Calu3 (cell line): ENCODE results near the gene CYP11A1. TPM values are rescaled to one million over a fixed set of nuclear protein-coding genes. Genes with fewer than 3 reads are reported as not detected.

Source experiments
- BruUV-seq: library from RNA; stranded (reverse); fragments of 400-500 nt; replicated peaks from 2 replicates; lab custom pipeline; 2021; lab: Mats Ljungman, UMichigan
- CTCF ChIA-PET: fragments of 300-600 bp; sonication (Branson Sonifier 250); formaldehyde crosslinking; loops from one replicate; lab custom pipeline; 2022; ENCODE audit warnings: antibody characterized with exemption; lab: Charles Lee
- DNase-seq: peaks from one replicate; pipeline ENCODE4 v3.0.0; 2022
- H3K27ac Mint-ChIP-seq: one replicate; pipeline ENCODE4 v1.8.0; 2022; ENCODE audit warnings: mixed read lengths; ENCODE audit not compliant: unreplicated experiment
- H3K27me3 Mint-ChIP-seq: one replicate; pipeline ENCODE4 v1.8.0; 2022; ENCODE audit warnings: mixed read lengths; ENCODE audit not compliant: unreplicated experiment
- H3K36me3 Mint-ChIP-seq: one replicate; pipeline ENCODE4 v1.8.0; 2022; ENCODE audit warnings: mild to moderate bottlenecking, moderate library complexity, mixed read lengths; ENCODE audit not compliant: insufficient read depth, unreplicated experiment
- H3K4me1 Mint-ChIP-seq: one replicate; pipeline ENCODE4 v1.8.0; 2022; ENCODE audit warnings: mild to moderate bottlenecking, low read depth, mixed read lengths; ENCODE audit not compliant: unreplicated experiment
- H3K4me3 Mint-ChIP-seq: one replicate; pipeline ENCODE4 v1.8.0; 2022; ENCODE audit warnings: mild to moderate bottlenecking, low read depth, moderate library complexity, mixed read lengths; ENCODE audit not compliant: unreplicated experiment
- H3K9me3 Mint-ChIP-seq: one replicate; pipeline ENCODE4 v1.8.0; 2022; ENCODE audit warnings: low read depth, mixed read lengths; ENCODE audit not compliant: unreplicated experiment
- CTCF ChIP-seq: fragments of 200-600 bp; IDR thresholded peaks from one replicate; pipeline ENCODE4 v1.8.0; 2022; ENCODE audit warnings: antibody characterized with exemption; ENCODE audit not compliant: unreplicated experiment
- intact Hi-C: fragments of 100-400 bp; cut with micrococcal nuclease; formaldehyde crosslinking; loops from one replicate; pipeline ENCODE4 v1.10.0; 2022; ENCODE audit not compliant: unreplicated experiment
- total RNA-seq: library from RNA; stranded (reverse); gene quantifications from 2 replicates; pipeline ENCODE4 v1.2.3, GENCODE V29; 2022

The CYP11A1 gene
- total RNA-seq, 1 experiment from 2014 or later: not detected

GRCh38 chr15:74315626-74316025 lies 51.8 kb downstream of the CYP11A1 start:
- no peak for TF ChIP-seq CTCF
- BruUV-seq: no TSS peak
- Mint-ChIP-seq H3K4me3 (no peak overlapping the region), H3K36me3 (no peaks in the 10 kb centered on the region), H3K27me3 (peaks cover 66% of the 10 kb centered on the region), H3K9me3 (no peaks in the 10 kb centered on the region), H3K4me1 (peaks cover 9% of the 10 kb centered on the region), H3K27ac (no peak overlapping the region)
- no peak for DNase-seq
- CTCF ChIA-PET: interaction anchor here (0.6 to 1.3 kb wide), 3 partner anchors 8 to 1975 kb away, joined by 3 to 6 read pairs (median 4); no protein-coding TSS in a partner anchor
- intact Hi-C loops: no loop called here

- no TSS peak for BruUV-seq
- H3K4me1 Mint-ChIP-seq: peaks cover 9% of the 10 kb centered on the region
- H3K27ac Mint-ChIP-seq: no peak overlapping the region
- intact Hi-C loops: no loop called here
- no peaks in the 10 kb centered on the region for H3K36me3 Mint-ChIP-seq
- TF ChIP-seq CTCF: no peak
- no peak overlapping the region for H3K4me3 Mint-ChIP-seq
- no peak for DNase-seq
- peaks cover 73% of the 10 kb centered on the region for H3K27me3 Mint-ChIP-seq
- no peaks in the 10 kb centered on the region for H3K9me3 Mint-ChIP-seq
- CTCF ChIA-PET: interaction anchor here (0.6 kb wide), 1 partner anchor 1975 kb away, joined by 3 read pairs; no protein-coding TSS in a partner anchor
Observed at GRCh38 chr15:74314795-74315438, 52.5 kb downstream of the CYP11A1 start.

- DNase-seq: no peak
- no peak overlapping the region for H3K4me3 Mint-ChIP-seq
- BruUV-seq: no TSS peak
- H3K27me3 Mint-ChIP-seq: peaks cover 83% of the 10 kb centered on the region
- CTCF ChIA-PET: interaction anchor here (1.1 kb wide), 1 partner anchor 8 kb away, joined by 4 read pairs; no protein-coding TSS in a partner anchor
- H3K36me3 Mint-ChIP-seq: no peaks in the 10 kb centered on the region
- no peak overlapping the region for H3K27ac Mint-ChIP-seq
- TF ChIP-seq CTCF: no peak
- H3K9me3 Mint-ChIP-seq: no peaks in the 10 kb centered on the region
- H3K4me1 Mint-ChIP-seq: peaks cover 9% of the 10 kb centered on the region
- intact Hi-C loops: no loop called here
Observed at GRCh38 chr15:74313889-74314288, 53.6 kb downstream of the CYP11A1 start.

DNA sequence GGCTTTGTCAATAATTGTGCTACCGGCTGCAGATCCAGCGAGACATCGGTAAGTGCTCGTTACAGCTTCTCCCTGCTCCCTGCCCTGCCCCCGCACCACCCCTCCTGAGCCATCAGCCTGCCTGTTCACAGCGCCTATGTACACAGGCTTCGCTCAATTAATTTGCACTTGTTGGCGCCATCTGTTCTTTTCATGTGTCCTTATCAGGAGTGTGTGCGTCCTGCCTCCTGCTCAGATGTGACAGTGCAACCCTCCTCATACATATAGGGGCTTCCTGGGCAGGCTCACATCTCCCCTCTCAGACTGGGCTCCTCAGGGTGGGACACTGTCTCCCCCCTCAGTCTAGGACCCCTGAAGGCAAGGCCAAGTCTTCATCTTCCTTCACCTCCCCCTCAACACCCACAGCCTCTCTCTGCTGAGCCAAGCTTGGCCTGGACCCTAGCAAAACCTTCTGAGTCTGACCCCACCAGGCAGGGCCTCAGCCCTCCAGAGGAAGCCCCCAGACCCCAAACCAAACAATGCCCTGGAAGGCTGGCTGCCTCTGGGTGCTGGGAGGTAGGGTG lies 54.9 kb downstream of the CYP11A1 start:
- BruUV-seq: no TSS peak
- Mint-ChIP-seq H3K4me1 (peaks cover 16% of the 10 kb centered on the region), H3K27ac (no peak overlapping the region), H3K4me3 (no peak overlapping the region), H3K27me3 (peaks cover 97% of the 10 kb centered on the region), H3K36me3 (no peaks in the 10 kb centered on the region), H3K9me3 (no peaks in the 10 kb centered on the region)
- DNase-seq: no peak
- intact Hi-C loops: no loop called here
- CTCF ChIA-PET: interaction anchor here (0.6 to 1.9 kb wide), 4 partner anchors 8 to 148 kb away, joined by 3 to 28 read pairs (median 6); partner anchors contain the start of gene UBL7
- TF ChIP-seq CTCF: no peak
